Liver (tissue), 3 donors: ENCODE data around the gene CDK5R1.

Source experiments
- FOXA1 ChIP-seq: IDR thresholded peaks from 2 replicates; pipeline ENCODE4 v1.6.1; 2016; ENCODE audit warnings: antibody characterized with exemption
- RAD21 ChIP-seq, 2 donors: IDR thresholded peaks; 2 replicates each; pipeline ENCODE4 v1.6.1; 2016; ENCODE audit warnings: antibody characterized with exemption in 2 of 2, mild to moderate bottlenecking in 2 of 2
- TAF1 ChIP-seq: conservative IDR thresholded peaks from 2 replicates; pipeline ENCODE4 v1.6.1; 2016; ENCODE audit warnings: antibody characterized with exemption, mild to moderate bottlenecking
- TF ChIP-seq, protein P1 (sequence below): IDR thresholded peaks from 2 replicates; pipeline ENCODE4 v1.6.1; 2016; ENCODE audit warnings: antibody characterized with exemption, mild to moderate bottlenecking
- TF ChIP-seq, protein P2 (sequence below): fragments of 150-350 bp; IDR thresholded peaks from 2 replicates; pipeline ENCODE4 v1.5.1; 2017; ENCODE audit warnings: improper control_type of control experiment, low read depth, low read length; ENCODE audit not compliant: missing input control
- TF ChIP-seq, protein P3 (sequence below): IDR thresholded peaks from 2 replicates; pipeline ENCODE4 v1.6.1; 2016; ENCODE audit warnings: antibody characterized with exemption
- donor health status: healthy.
- donor health status: healthy.

DNA sequence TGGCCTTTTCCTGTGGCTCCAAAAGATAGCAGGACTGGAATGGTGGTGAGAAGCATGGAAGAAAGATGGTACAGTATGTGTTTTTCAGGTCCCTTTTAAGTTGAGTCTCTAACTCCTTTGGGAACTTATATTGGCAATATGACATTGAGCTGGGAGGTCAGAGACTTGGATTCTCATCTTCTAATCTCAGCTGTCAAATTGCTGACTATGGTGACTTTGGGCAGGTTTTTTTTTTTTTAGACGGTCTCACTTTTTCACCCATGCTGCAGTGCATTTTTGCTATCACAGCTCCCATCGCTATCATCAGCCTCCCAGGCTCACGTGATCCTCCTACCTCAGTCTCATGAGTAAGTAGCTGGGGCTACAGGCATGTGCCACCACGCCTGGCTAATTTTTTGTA, 15.1 kb upstream of the CDK5R1 start:
- TF ChIP-seq, protein P1, sequence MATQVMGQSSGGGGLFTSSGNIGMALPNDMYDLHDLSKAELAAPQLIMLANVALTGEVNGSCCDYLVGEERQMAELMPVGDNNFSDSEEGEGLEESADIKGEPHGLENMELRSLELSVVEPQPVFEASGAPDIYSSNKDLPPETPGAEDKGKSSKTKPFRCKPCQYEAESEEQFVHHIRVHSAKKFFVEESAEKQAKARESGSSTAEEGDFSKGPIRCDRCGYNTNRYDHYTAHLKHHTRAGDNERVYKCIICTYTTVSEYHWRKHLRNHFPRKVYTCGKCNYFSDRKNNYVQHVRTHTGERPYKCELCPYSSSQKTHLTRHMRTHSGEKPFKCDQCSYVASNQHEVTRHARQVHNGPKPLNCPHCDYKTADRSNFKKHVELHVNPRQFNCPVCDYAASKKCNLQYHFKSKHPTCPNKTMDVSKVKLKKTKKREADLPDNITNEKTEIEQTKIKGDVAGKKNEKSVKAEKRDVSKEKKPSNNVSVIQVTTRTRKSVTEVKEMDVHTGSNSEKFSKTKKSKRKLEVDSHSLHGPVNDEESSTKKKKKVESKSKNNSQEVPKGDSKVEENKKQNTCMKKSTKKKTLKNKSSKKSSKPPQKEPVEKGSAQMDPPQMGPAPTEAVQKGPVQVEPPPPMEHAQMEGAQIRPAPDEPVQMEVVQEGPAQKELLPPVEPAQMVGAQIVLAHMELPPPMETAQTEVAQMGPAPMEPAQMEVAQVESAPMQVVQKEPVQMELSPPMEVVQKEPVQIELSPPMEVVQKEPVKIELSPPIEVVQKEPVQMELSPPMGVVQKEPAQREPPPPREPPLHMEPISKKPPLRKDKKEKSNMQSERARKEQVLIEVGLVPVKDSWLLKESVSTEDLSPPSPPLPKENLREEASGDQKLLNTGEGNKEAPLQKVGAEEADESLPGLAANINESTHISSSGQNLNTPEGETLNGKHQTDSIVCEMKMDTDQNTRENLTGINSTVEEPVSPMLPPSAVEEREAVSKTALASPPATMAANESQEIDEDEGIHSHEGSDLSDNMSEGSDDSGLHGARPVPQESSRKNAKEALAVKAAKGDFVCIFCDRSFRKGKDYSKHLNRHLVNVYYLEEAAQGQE = no peak
- TF ChIP-seq TAF1 = no peak
- TF ChIP-seq, protein P2, sequence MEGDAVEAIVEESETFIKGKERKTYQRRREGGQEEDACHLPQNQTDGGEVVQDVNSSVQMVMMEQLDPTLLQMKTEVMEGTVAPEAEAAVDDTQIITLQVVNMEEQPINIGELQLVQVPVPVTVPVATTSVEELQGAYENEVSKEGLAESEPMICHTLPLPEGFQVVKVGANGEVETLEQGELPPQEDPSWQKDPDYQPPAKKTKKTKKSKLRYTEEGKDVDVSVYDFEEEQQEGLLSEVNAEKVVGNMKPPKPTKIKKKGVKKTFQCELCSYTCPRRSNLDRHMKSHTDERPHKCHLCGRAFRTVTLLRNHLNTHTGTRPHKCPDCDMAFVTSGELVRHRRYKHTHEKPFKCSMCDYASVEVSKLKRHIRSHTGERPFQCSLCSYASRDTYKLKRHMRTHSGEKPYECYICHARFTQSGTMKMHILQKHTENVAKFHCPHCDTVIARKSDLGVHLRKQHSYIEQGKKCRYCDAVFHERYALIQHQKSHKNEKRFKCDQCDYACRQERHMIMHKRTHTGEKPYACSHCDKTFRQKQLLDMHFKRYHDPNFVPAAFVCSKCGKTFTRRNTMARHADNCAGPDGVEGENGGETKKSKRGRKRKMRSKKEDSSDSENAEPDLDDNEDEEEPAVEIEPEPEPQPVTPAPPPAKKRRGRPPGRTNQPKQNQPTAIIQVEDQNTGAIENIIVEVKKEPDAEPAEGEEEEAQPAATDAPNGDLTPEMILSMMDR = no peak
- TF ChIP-seq, protein P3, sequence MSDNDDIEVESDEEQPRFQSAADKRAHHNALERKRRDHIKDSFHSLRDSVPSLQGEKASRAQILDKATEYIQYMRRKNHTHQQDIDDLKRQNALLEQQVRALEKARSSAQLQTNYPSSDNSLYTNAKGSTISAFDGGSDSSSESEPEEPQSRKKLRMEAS = no peak
- no peak for TF ChIP-seq FOXA1
- TF ChIP-seq RAD21 (IDR thresholded peaks at IDR 0.05) = no peak
